Stimulated activated CD8-positive, alpha-beta memory T cell treated with anti-CD3 and anti-CD28 coated beads, Interleukin-15, amount 100 ng/mL, for 1 hour (primary cell): Measurements from ENCODE around the gene KPNA3.
"Not testable (repeated sequence)": the region's sequence is repeated elsewhere in the genome, so short reads cannot be mapped to it uniquely, and the experiment has no call there.

Experiments used
- DNase-seq: peaks from one replicate; pipeline ENCODE4 v3.0.0-alpha.2; 2020; ENCODE audit warnings: low read depth

The KPNA3 gene

DNA sequence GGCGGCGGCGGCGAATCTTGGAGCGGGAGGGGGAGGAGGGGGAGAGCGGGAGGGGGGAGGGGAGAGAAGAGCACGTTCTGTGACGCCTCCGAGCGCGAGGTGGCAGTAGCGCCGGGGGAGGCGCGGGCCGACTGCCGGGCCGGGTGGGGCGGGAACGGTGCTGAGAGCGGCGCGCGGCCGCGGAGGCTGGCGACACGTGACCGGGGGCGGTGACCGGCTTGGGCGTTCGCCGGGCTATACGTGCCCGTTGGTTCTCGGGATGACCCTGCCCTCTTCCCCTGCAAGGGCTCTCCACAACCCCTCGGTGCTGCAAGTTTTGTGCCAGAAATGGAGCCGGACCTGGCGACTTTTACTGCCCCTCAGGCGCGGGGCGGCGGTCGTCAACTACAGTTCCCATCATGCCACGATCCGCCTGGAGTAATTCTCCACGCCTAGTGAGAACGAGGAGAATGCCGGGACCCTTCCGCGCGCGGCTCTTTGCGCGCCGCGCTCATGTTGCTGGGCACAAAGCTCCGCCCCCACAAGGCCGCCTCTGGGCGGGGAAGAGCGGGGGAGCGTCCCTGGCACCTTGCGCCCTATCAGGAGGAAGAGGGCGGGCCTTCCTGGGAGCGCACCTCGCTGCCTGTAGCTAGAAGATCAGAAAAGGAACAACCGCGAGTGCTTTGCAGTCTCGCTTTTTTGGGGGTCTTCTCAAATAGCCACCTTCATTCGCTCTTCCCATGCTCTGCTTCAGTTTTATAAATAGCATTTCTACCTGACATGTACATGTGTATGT is at the start of gene KPNA3:
Gene KPNA3 (minus strand): TSS at position 133 of the 775 bp plus-strand sequence. CDS start 176 bp downstream, outside the sequence.
- peak; percentile 86 for DNase-seq

- no peak for DNase-seq
These were observed 49.5 kb upstream of the KPNA3 start for GRCh38 chr13:49841964-49842363.

DNA sequence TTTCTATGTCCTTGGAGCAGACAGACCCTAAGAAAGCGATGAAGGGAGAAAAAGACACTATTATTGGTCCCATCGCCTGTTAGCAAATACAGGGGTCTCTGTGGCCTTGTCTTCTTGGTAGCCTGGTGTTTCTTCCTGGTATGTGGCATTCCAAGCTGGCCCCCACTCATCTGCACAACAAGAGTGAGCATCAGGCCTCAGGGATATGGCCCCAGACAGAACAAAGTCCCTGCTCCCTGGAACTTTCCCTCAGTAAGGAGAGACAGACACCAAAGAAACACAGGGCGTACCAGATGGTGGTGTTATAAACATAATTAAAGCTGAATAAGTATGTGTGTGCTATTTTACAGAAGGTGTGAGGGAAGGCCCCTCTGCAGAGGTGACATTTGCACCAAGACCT is 48.2 kb upstream of the KPNA3 start:
- no peak for DNase-seq

- DNase-seq = no peak
These were observed 47.8 kb upstream of the KPNA3 start for GRCh38 chr13:49840266-49840665.

DNA sequence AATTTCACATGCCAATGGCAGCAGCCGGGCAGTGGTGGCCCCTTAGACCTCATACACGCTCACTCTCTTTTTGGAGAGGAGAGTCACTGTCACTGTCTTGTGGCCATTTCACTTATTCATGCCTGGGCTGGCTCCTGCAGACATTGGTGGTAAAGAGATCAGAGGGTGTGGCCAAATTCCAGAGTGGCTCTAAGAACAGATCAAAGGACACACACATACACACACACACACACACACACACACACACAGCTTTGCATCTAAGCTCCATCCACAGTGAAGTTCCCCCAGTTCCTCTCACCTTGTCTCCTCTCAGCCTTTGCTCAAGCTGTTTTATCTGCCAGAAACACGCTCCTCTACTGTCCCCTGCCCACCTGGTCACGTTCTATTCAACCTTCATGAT is 46.5 kb upstream of the KPNA3 start:
- no peak for DNase-seq

GRCh38 chr13:49836516-49836915 is 44.0 kb upstream of the KPNA3 start:
- no peak for DNase-seq

DNA sequence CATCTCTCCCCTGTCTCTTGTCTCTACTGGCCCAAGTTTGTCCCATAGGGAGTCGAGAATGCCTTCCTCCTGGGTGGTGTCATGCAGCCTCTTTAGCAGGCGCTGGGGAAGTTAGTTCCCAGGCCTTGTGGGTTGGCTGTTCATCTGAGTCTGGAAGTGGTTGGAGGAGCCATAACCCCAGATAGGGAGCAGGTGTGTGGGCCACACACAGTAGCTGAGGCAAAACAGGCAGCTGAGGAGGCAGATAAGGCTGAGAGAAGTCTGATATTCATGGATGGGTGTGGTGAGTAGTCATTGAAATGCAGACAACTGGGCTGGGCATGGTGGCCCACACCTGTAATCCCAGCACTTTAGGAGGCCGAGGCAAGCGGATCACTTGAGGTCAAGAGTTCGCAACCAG is 40.9 kb upstream of the KPNA3 start:
- no peak for DNase-seq

- DNase-seq = no peak
These were observed 39.0 kb upstream of the KPNA3 start for GRCh38 chr13:49831455-49831854.

DNA sequence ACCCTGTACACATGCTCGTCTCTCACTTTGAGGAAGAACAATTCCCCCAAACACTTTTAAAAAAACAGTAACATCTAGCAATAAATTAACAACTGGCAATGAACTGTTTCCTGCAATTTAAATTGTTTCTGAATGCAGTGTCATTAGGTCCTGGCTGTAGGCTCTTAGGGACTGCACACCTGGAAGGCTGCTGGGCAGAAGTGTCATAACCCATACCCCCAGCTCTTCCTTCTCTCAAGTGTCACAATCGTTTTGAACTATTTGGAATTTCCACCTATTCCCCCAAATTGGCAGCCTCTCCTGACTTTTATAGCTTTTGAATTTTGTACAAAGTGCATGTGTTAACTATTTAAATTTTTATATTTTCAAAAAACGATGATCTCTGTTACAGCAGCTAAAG is 38.2 kb upstream of the KPNA3 start:
- DNase-seq = no peak

- DNase-seq = no peak
These were observed 37.2 kb upstream of the KPNA3 start for GRCh38 chr13:49829715-49830114.

DNA sequence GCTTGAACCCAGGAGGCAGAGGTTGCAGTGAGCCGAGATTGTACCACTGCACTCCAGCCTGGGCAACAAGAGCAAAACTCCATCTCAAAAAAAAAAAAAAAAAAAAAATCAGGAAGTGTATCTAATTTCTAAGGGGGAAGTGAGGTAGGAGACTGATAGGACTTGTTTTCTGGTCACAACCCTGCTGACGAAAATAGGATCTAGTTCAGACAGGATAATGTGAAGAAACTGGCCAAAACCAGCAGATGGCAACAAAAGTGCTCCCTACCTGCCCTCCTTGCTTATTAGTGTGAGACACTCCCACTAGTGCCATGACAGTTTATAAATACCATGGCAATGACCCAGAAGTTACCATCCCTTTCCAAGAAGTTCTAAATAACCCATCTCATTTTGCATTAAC is 36.0 kb upstream of the KPNA3 start:
- no peak for DNase-seq

DNA sequence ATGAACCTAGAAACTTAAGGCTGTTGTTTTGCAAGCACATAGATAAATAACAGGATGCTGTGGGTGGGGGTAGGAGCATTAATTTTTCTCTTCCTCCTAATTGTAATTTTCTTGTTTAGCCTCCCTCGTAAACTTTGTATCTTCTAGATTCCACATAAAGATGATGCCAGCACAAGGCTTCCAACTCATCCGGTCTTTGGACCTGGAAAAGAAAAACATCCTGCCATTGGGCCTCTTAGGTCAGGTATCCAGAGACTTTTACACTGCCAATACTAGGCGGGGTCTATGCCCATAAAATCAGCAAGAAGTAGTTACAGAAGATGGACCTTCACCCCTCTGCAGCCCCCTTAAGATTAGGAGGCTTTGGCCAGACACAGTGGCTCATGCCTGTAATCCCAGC is 35.4 kb upstream of the KPNA3 start:
- no peak for DNase-seq

DNA sequence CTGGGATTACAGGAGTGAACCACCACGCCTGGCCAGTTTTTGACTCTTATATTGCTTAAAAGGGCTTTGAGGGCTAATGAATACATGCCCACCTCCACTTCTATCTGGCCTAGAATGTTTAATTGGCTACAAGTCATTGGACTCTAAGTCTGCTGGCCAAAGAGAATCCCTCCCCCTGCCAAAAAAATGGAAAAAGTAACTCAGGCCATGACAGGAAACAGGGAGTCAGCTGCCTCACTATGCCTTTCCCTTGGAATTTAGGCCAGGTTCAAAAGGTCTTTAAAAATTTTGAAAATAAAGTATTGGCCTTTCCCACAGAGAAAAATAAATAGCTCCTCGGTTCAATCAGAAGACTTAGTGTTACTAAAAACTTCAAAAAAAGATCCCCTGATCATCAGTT is 34.9 kb upstream of the KPNA3 start:
- no peak for DNase-seq

GRCh38 chr13:49821216-49822009 is 28.9 kb upstream of the KPNA3 start:
- no peak for DNase-seq

DNA sequence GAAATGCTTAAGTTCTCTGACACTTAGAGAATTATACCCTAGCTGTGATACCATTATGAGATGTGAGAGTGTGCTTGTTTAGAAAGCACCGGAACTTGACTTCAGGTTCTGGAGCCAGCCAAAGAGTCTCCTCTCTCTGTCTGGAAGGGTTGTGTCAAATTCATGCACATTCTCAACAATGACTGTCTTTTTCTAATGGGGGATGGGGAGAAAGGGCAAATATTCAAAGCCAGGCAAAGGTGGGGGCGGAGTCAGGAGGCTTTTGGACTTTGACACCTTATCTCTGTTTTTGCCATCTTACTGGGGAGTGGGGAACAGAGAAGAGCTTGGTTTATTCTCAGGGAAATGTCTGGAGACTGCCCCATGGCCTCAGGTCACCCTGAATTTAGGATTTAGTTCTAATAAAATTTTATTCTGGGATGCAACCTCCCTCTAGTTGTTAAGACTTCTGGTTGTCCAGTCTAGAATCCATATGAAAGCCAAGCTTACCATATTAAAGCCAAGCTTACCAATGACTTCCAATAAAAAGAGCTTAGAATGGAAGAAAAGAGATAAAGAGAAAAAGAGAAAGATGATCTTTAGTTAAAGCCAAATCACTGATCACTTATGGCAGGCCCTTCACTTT is 28.2 kb upstream of the KPNA3 start:
- no peak for DNase-seq

DNA sequence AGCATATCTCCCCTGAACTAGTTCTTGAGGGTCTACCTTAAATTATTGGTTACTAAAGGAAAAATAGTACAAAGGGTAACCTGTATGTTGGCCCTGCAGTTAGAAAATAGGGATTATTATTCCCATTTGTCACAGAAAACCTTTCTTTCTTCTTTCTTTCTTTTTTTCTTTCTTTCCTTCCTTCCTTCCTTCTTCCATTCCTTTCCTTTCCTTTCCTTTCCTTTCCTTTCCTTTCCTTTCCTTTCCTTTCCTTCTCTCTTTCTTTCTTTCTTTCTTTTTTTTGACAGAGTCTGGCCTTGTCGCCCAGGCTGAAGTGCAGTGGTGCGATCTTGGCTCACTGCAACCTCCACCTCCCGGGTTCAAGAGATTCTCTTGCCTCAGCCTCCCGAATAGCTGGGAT is 23.6 kb upstream of the KPNA3 start:
- not testable (repeated sequence) for DNase-seq

- DNase-seq = no peak
These were observed 22.2 kb upstream of the KPNA3 start for GRCh38 chr13:49814551-49815270.

DNA sequence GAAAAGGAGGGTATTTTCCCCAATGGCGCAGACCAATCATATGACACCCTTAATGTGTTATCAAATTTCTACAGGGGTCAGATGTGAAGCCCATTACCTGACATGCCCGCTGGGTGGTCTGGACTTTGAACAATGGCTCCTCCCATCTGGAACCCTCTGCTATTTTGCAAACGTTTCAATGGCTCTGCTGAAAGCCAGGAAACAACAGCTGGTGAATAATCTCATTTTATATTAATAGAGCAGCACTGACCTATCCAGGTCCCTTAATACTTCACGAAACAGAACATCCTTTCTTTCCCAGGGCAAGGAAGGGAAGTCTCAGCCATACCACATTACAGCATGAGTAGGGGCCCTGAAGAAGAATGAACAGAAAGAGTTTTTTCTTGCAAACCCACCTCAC is 20.3 kb upstream of the KPNA3 start:
- DNase-seq = no peak

GRCh38 chr13:49811527-49811908 is 19.0 kb upstream of the KPNA3 start:
- DNase-seq = no peak

GRCh38 chr13:49810567-49811526 is 18.4 kb upstream of the KPNA3 start:
- DNase-seq = no peak

DNA sequence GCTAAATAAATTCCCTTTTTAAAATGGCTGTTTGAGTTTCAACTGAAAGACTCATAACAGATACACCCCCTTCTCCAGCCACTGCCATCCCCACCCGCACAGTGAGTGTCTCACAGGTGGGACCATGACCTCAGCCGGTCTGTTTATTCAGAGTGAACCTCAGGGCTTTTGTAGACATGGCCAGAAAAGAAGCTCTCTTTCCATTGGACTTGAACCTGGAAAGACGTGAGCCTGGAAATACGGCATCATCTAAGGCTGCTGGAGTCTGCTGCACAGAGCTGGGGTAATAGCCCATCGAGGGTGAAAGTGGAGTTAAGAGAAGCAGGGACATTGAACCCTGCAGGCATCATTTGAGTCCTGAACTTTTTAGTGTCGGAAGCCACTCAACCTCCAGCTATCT is 15.2 kb upstream of the KPNA3 start:
- DNase-seq = no peak
